DOHH2 (cell line): ENCODE results near the gene COPE.

ENCODE experiments used
- EZH2phosphoT487 ChIP-seq: fragments of 200-600 bp; sonication (generic); IDR thresholded peaks from 2 replicates; pipeline ENCODE4 v1.6.1; 2017; ENCODE audit warnings: borderline replicate concordance, mild to moderate bottlenecking, antibody characterized with exemption, low read length, moderate library complexity, mixed read lengths
- TF ChIP-seq, protein P1 (sequence below): fragments of 200-600 bp; sonication (generic); IDR thresholded peaks from one replicate; pipeline ENCODE4 v1.5.1; 2014; ENCODE audit warnings: antibody characterized with exemption, mild to moderate bottlenecking, low read depth, low read length; ENCODE audit not compliant: poor library complexity, severe bottlenecking

DNA sequence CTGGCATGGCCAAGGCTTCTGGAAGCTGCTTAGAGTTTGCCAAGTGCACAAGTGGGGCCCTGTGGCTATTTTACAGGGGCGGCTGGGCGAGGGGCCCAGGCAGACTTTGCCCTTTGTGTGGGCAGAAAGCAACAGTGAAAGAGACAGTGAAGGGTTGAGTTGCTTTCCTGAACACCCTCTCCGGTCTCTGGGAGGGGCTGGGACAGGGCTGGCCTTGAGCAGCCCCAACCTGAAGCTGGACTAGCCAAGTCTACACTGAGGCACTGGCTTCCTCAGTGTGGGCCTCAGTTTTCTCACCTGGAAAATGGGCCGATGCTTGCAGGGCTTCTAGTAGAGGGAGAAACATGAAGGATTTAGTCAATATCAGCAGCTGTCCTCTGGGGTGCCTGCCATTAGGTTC is 24.3 kb upstream of the COPE start:
- TF ChIP-seq, protein P1, sequence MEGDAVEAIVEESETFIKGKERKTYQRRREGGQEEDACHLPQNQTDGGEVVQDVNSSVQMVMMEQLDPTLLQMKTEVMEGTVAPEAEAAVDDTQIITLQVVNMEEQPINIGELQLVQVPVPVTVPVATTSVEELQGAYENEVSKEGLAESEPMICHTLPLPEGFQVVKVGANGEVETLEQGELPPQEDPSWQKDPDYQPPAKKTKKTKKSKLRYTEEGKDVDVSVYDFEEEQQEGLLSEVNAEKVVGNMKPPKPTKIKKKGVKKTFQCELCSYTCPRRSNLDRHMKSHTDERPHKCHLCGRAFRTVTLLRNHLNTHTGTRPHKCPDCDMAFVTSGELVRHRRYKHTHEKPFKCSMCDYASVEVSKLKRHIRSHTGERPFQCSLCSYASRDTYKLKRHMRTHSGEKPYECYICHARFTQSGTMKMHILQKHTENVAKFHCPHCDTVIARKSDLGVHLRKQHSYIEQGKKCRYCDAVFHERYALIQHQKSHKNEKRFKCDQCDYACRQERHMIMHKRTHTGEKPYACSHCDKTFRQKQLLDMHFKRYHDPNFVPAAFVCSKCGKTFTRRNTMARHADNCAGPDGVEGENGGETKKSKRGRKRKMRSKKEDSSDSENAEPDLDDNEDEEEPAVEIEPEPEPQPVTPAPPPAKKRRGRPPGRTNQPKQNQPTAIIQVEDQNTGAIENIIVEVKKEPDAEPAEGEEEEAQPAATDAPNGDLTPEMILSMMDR: no peak
- TF ChIP-seq EZH2phosphoT487: no peak
